HG03135 (cell line): Measurements from ENCODE around the gene NCK2.

Experiments
- ATAC-seq: cut with Tn5 transposase; IDR thresholded peaks from one replicate; pipeline ENCODE4 v1.9.1; 2021; ENCODE audit warnings: mild to moderate bottlenecking, moderate library complexity; ENCODE audit not compliant: unreplicated experiment

NCK2 gene

GRCh38 chr2:105866216-105867185 lies 121.8 kb downstream of the NCK2 start:
- ATAC-seq, result no peak

- ATAC-seq, result no peak
Measured at GRCh38 chr2:105867587-105867986, 122.9 kb downstream of the NCK2 start.

DNA sequence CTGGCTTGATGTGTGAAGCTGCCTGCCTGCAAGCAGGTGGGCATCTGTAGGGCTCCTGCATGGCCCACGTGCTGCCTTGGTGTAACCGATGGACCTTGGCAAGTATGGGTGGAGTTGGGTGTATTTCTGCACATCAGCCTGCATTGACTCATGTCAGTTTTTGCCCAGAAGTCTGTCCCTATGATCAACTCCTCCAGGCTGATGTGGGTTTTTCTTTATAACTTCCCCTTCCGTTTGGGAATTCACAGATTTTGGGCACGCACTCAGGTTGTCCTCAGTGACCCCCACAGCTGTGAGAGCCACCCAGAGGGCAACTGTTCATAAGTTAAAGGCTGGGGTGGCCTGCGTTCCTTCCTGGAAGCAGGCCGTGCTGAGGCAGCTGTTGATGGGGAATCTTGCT lies 123.3 kb downstream of the NCK2 start:
- no peak for ATAC-seq

- no peak for ATAC-seq
Measured at GRCh38 chr2:105869341-105869740, 124.6 kb downstream of the NCK2 start.

DNA sequence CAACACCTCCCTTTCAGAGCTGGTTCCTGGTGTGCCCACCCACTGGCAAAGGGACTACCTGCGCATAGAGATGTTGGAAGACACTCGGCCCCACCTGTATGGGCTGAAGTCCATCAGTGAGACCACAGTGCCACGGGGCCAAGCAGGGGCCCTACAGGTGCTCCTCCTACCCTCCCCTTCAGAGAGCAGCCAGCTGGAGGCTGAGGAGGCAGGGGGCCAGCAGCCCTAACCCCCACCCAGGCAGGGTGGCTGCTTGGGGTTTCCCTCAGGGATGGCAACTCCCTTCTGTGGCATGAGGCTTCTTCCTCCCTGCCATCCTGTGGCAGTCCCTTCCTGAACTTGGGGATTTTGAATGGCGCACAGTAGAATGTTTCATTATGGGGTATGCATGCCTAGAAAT lies 125.3 kb downstream of the NCK2 start:
- no peak for ATAC-seq

- ATAC-seq, result no peak
Measured at GRCh38 chr2:105870858-105871257, 126.1 kb downstream of the NCK2 start.

GRCh38 chr2:105872142-105872728 lies 127.5 kb downstream of the NCK2 start:
- no peak for ATAC-seq

DNA sequence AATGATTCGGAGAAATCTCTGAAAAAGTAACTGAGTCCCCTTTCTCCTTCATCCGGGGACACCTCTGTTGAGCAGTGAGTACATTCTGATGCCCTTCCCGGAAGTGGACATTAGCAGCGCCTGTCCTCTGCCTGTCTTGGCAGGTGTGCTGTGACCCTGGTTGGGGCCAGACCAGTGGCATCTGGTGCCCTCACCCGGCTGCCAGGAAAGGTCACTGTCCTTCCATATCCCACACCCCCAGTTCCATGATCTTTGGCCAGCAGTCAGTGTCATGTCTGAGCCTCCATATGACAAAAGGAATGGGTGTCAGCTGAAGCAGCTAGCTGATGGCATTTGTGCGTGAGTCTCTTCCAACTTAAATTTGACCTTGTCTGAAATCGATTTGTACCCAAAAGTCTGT lies 128.1 kb downstream of the NCK2 start:
- ATAC-seq, result no peak

- ATAC-seq, result no peak
Measured at GRCh38 chr2:105873281-105873680, 128.6 kb downstream of the NCK2 start.

- peak; percentile 87 for ATAC-seq
Measured at GRCh38 chr2:105873721-105874120, 129.0 kb downstream of the NCK2 start.

DNA sequence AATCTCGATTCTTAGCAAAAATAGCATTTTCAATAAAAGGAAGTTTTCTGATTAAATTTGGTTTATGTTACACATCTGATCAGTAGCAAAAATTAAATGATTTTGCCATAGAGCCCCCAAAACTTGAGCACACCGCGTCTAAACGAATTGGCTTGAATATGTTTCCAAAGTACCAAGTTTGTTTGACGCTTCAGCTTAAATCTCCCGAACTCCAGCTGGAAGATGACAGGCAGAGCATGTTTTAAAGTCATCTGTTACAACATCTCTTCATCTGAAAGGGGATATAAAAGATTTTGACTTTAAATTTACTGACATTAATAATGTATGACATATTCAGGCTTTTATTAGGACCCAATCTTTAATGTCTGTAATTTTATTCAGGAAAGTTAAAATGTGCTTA lies 129.8 kb downstream of the NCK2 start:
- ATAC-seq, result no peak

DNA sequence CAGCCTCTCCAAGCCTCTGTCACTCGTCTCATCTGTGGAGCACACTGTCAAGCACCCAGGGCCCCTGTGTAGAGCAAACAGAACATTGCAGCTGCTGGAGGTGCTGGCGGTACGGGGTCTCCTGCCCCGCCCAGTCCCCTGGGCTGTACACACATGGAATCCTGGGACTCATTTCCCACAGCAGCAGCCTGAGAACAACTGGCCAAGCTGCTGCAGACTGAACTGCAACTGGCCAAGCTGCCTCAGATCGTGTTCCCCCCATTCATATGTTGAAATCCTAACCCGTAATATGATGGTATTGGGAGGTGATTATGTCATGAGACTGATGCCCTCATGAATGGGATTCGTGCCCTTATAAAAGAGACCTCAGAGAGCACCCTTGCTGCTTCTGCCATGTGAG lies 130.5 kb downstream of the NCK2 start:
- ATAC-seq, result no peak

DNA sequence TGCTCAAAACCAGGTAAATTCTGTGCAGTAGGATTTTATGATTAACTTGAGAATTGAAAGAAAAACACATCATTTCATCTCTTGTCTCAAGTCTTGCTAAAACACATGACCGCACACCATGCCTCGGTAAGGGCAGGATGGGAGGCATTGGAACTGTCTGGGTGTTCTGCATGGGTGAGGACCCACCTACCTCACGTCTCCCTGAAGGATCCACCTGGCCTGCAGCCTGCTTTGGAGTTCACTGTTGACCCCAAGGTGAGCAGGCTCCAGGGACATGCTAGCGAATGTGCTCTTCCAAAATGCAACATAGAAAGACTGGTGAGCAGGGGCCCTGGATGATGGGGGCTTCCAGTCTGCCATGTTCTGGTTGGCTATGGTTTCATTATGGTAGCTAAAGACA lies 131.5 kb downstream of the NCK2 start:
- no peak for ATAC-seq

- ATAC-seq, result no peak
Measured at GRCh38 chr2:105877945-105878344, 133.2 kb downstream of the NCK2 start.

- no peak for ATAC-seq
Measured at GRCh38 chr2:105879106-105879802, 134.5 kb downstream of the NCK2 start.

GRCh38 chr2:105879803-105880300 lies 135.1 kb downstream of the NCK2 start:
- ATAC-seq, result no peak

DNA sequence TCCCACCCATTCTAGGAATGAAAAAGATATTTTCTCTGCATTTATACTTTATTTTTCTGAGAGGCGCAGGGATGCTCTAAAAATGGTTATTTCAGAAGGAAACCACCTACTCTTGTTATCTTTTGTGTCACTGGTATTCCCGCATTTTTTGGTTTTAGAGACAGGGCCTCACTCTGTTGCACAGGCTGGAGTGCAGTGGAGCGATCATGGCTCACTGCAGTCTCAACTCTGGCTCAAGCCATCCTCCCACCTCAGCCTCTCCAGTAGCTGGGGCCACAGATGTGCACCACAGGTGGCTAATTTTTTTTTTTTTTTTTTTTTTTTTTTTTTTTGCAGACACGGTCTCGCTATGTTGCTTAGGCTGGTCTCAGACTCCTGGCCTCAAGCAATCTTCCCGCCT lies 135.9 kb downstream of the NCK2 start:
- no peak for ATAC-seq

GRCh38 chr2:105881286-105882136 lies 136.8 kb downstream of the NCK2 start:
- ATAC-seq, result no peak

DNA sequence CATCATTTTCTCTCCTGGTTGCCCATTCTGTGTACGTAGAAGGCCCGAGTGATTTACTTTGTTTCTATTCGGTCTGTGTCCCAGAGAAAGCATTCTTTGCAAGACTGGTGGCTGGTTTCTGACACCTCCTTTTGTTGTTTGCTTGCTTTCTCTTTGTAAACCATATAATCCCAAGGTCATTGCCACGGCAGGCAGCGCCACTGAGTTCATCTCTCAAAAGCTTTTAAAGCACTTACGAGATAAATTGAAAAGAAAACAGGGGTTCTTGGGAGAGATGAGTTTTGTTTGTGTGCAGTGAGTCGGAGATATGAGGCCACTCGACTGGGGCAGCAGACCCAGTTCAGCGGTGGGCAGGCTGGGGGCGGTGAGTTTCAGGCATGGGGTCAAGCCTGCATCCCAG lies 137.6 kb downstream of the NCK2 start:
- ATAC-seq, result no peak

GRCh38 chr2:105882920-105883435 lies 138.3 kb downstream of the NCK2 start:
- ATAC-seq, result no peak
